ENCODE results near the gene UBE2G2. TPM values are rescaled to one million over a fixed set of nuclear protein-coding genes. Genes with fewer than 3 reads are reported as not detected.

The UBE2G2 gene
- total RNA-seq, 1 donor, result 75.3 TPM

- DNase-seq (ENCODE audit: insufficient read length, low spot score, missing footprints), result no peak
- H2AFZ ChIP-seq (ENCODE audit: low read length), result no peak overlapping the region
- peaks cover 33% of the 10 kb centered on the region for H3K36me3 ChIP-seq (ENCODE audit: insufficient read depth, low read length)
- no peaks in the 10 kb centered on the region for H3K9me3 ChIP-seq (ENCODE audit: low read depth, low read length)
- H3K79me2 ChIP-seq (ENCODE audit: insufficient read depth, low read length), result peaks cover 97% of the 10 kb centered on the region
- peaks cover 7% of the 10 kb centered on the region for H3K4me1 ChIP-seq (ENCODE audit: insufficient read depth, low read length)
- H4K20me1 ChIP-seq (ENCODE audit: insufficient read depth, low read length), result peaks cover 65% of the 10 kb centered on the region
- H3K27me3 ChIP-seq (ENCODE audit: insufficient read depth, low read length), result no peaks in the 10 kb centered on the region
- TF ChIP-seq CTCF (IDR thresholded peaks at IDR 0.05; ENCODE audit: extremely low read depth, low read depth, low read length), result no peak
- H3K4me3 ChIP-seq (ENCODE audit: insufficient read depth, low read length), result no peak overlapping the region
- H3K4me2 ChIP-seq (ENCODE audit: insufficient read depth, low read length), result no peak overlapping the region
- H3K27ac ChIP-seq (ENCODE audit: low read depth, low read length), result no peak overlapping the region
Measured at GRCh38 chr21:44795342-44795741, 6.3 kb downstream of the UBE2G2 start.

- H3K79me2 ChIP-seq (ENCODE audit: insufficient read depth, low read length), result peaks cover 95% of the 10 kb centered on the region
- no peaks in the 10 kb centered on the region for H3K9me3 ChIP-seq (ENCODE audit: low read depth, low read length)
- peaks cover 8% of the 10 kb centered on the region for H3K4me1 ChIP-seq (ENCODE audit: insufficient read depth, low read length)
- peaks cover 26% of the 10 kb centered on the region for H3K36me3 ChIP-seq (ENCODE audit: insufficient read depth, low read length)
- no peak overlapping the region for H3K27ac ChIP-seq (ENCODE audit: low read depth, low read length)
- no peak for DNase-seq (ENCODE audit: insufficient read length, low spot score, missing footprints)
- H3K4me2 ChIP-seq (ENCODE audit: insufficient read depth, low read length), result no peak overlapping the region
- TF ChIP-seq CTCF (IDR thresholded peaks at IDR 0.05; ENCODE audit: extremely low read depth, low read depth, low read length), result no peak
- peaks cover 64% of the 10 kb centered on the region for H4K20me1 ChIP-seq (ENCODE audit: insufficient read depth, low read length)
- H2AFZ ChIP-seq (ENCODE audit: low read length), result no peak overlapping the region
- H3K4me3 ChIP-seq (ENCODE audit: insufficient read depth, low read length), result no peak overlapping the region
- no peaks in the 10 kb centered on the region for H3K27me3 ChIP-seq (ENCODE audit: insufficient read depth, low read length)
Measured at GRCh38 chr21:44793592-44794374, 7.8 kb downstream of the UBE2G2 start.

- Histone ChIP-seq H4K20me1 (ENCODE audit: insufficient read depth, low read length) (peaks cover 64% of the 10 kb centered on the region), H3K4me3 (ENCODE audit: insufficient read depth, low read length) (no peak overlapping the region), H3K4me1 (ENCODE audit: insufficient read depth, low read length) (peaks cover 8% of the 10 kb centered on the region), H2AFZ (ENCODE audit: low read length) (no peak overlapping the region), H3K36me3 (ENCODE audit: insufficient read depth, low read length) (peaks cover 18% of the 10 kb centered on the region), H3K79me2 (ENCODE audit: insufficient read depth, low read length) (peaks cover 93% of the 10 kb centered on the region), H3K9me3 (ENCODE audit: low read depth, low read length) (no peaks in the 10 kb centered on the region), H3K4me2 (ENCODE audit: insufficient read depth, low read length) (no peak overlapping the region), H3K27ac (ENCODE audit: low read depth, low read length) (no peak overlapping the region), H3K27me3 (ENCODE audit: insufficient read depth, low read length) (no peaks in the 10 kb centered on the region)
- TF ChIP-seq CTCF (IDR thresholded peaks at IDR 0.05; ENCODE audit: extremely low read depth, low read depth, low read length), result peak; percentile 83
- peak; percentile 92 for DNase-seq (ENCODE audit: insufficient read length, low spot score, missing footprints)
Measured at GRCh38 chr21:44792702-44793591, 8.7 kb downstream of the UBE2G2 start.

GRCh38 chr21:44791993-44792392, 9.6 kb downstream of the UBE2G2 start:
- Histone ChIP-seq H3K4me2 (ENCODE audit: insufficient read depth, low read length) (no peak overlapping the region), H3K27ac (ENCODE audit: low read depth, low read length) (no peak overlapping the region), H3K4me1 (ENCODE audit: insufficient read depth, low read length) (peaks cover 8% of the 10 kb centered on the region), H3K9me3 (ENCODE audit: low read depth, low read length) (no peaks in the 10 kb centered on the region), H2AFZ (ENCODE audit: low read length) (no peak overlapping the region), H4K20me1 (ENCODE audit: insufficient read depth, low read length) (peaks cover 63% of the 10 kb centered on the region), H3K27me3 (ENCODE audit: insufficient read depth, low read length) (no peaks in the 10 kb centered on the region), H3K4me3 (ENCODE audit: insufficient read depth, low read length) (no peak overlapping the region), H3K79me2 (ENCODE audit: insufficient read depth, low read length) (peaks cover 94% of the 10 kb centered on the region), H3K36me3 (ENCODE audit: insufficient read depth, low read length) (peaks cover 20% of the 10 kb centered on the region)
- DNase-seq (ENCODE audit: insufficient read length, low spot score, missing footprints), result no peak
- no peak for TF ChIP-seq CTCF (IDR thresholded peaks at IDR 0.05; ENCODE audit: extremely low read depth, low read depth, low read length)

Measured in osteoblast (primary cell).